Keratinocyte (primary cell): ENCODE measurements around the gene CARS1. TPM values are rescaled to one million over a fixed set of nuclear protein-coding genes. Genes with fewer than 3 reads are reported as not detected.

Experiments
- DNase-seq: peaks from one replicate; pipeline ENCODE4 v3.0.0-alpha.2; 2011; ENCODE audit warnings: low read depth, missing footprints, low spot score
- FAIRE-seq: peaks from 2 replicates; lab custom pipeline; 2011; peaks lifted over from hg19 to GRCh38; lab: Jason Lieb, UNC
- H2AFZ ChIP-seq: 2 replicates; pipeline ENCODE4 v1.6.0; 2012; ENCODE audit warnings: low read length, control low read depth, inconsistent platforms; ENCODE audit not compliant: control insufficient read depth
- H3K27ac ChIP-seq: 2 replicates; pipeline ENCODE4 v1.5.1; 2011; ENCODE audit warnings: low read length; ENCODE audit not compliant: control insufficient read depth, insufficient read depth
- H3K27me3 ChIP-seq: 3 replicates; pipeline ENCODE4 v1.6.0; 2011; ENCODE audit warnings: low read length; ENCODE audit not compliant: control insufficient read depth, insufficient read depth; ENCODE audit errors: extremely low read depth
- H3K36me3 ChIP-seq, 2 experiments: 2 replicates in 1 of 2; 3 replicates in 1 of 2; pipeline ENCODE4 v1.5.1; 2011; ENCODE audit warnings: low read length in 2 of 2, mild to moderate bottlenecking in 1 of 2; ENCODE audit not compliant: control insufficient read depth in 2 of 2, insufficient read depth in 2 of 2; ENCODE audit errors: extremely low read depth in 1 of 2
- H3K4me1 ChIP-seq: 3 replicates; pipeline ENCODE4 v1.5.1; 2011; ENCODE audit warnings: low read length; ENCODE audit not compliant: control insufficient read depth, insufficient read depth; ENCODE audit errors: extremely low read depth
- H3K4me2 ChIP-seq: 3 replicates; pipeline ENCODE4 v1.6.0; 2011; ENCODE audit warnings: low read depth, low read length; ENCODE audit not compliant: control insufficient read depth, insufficient read depth; ENCODE audit errors: extremely low read depth
- H3K4me3 ChIP-seq, 3 experiments: fragments of 200-600 bp in 1 of 3; sonication (generic) in 1 of 3; 2 replicates in 2 of 3; 3 replicates in 1 of 3; pipeline ENCODE4 v1.5.1; 2011 to 2016; ENCODE audit warnings: low read length in 3 of 3, mild to moderate bottlenecking in 3 of 3, control low read depth in 2 of 3, inconsistent platforms in 1 of 3, low read depth in 1 of 3, mixed read lengths in 1 of 3, mixed run types in 1 of 3, moderate library complexity in 1 of 3; ENCODE audit not compliant: control insufficient read depth in 2 of 3, insufficient read depth in 2 of 3; ENCODE audit errors: extremely low read depth in 1 of 3
- H3K79me2 ChIP-seq: 2 replicates; pipeline ENCODE4 v1.6.0; 2012; ENCODE audit warnings: low read length; ENCODE audit not compliant: control insufficient read depth, insufficient read depth
- H3K9ac ChIP-seq: 3 replicates; pipeline ENCODE4 v1.6.0; 2011; ENCODE audit warnings: low read length; ENCODE audit not compliant: control insufficient read depth, insufficient read depth; ENCODE audit errors: extremely low read depth
- H3K9me1 ChIP-seq: 3 replicates; pipeline ENCODE4 v1.6.0; 2011; ENCODE audit warnings: low read length; ENCODE audit not compliant: control insufficient read depth, insufficient read depth; ENCODE audit errors: extremely low read depth
- H3K9me3 ChIP-seq: 2 replicates; pipeline ENCODE4 v1.5.1; 2012; ENCODE audit warnings: low read depth, low read length; ENCODE audit not compliant: control insufficient read depth
- H4K20me1 ChIP-seq: 3 replicates; pipeline ENCODE4 v1.6.0; 2011; ENCODE audit warnings: low read length; ENCODE audit not compliant: control insufficient read depth, insufficient read depth; ENCODE audit errors: extremely low read depth
- CTCF ChIP-seq, 3 experiments: IDR thresholded peaks in 1 of 3; conservative IDR thresholded peaks in 1 of 3; optimal IDR thresholded peaks in 1 of 3; 2 replicates in 2 of 3; 3 replicates in 1 of 3; pipeline versions ENCODE3 to v1.5.1; 2011; ENCODE audit warnings: low read length in 3 of 3, mild to moderate bottlenecking in 3 of 3, moderate library complexity in 2 of 3, control low read depth in 1 of 3, inconsistent platforms in 1 of 3; ENCODE audit not compliant: insufficient read depth in 2 of 3; ENCODE audit errors: extremely low read depth in 1 of 3
- EZH2 ChIP-seq: IDR thresholded peaks from one replicate; pipeline ENCODE4 v1.6.1; 2012; ENCODE audit warnings: inconsistent platforms, mild to moderate bottlenecking, low read length, moderate library complexity
- dilution Hi-C: fragments of 300-500 bp; cut with MboI; formaldehyde crosslinking; loops from one replicate; pipeline ENCODE4 v1.7.0; 2020; ENCODE audit warnings: low sequenced_read_pairs; ENCODE audit not compliant: extremely low pct_ligation_motif_present
- polyA plus RNA-seq, 5 experiments: library from polyadenylated mRNA; depleted of rRNA in 3 of 5; stranded (reverse) in 3 of 5; stranded (forward) in 1 of 5; unstranded in 1 of 5; fragments of >200 nt; gene quantifications; 1 replicate in 1 of 5; 2 replicates in 3 of 5; 3 replicates in 1 of 5; pipeline versions ENCODE4 v1.2.1 to v1.2.3, GENCODE V29; 2011 to 2012; ENCODE audit warnings: missing spikeins in 2 of 5, low read depth in 1 of 5, low replicate concordance in 1 of 5

Gene CARS1
- polyA plus RNA-seq, 1 donor (not counting 4 experiments of a cell fraction or from before 2014, with no cell fraction given) = 60.7 TPM

DNA sequence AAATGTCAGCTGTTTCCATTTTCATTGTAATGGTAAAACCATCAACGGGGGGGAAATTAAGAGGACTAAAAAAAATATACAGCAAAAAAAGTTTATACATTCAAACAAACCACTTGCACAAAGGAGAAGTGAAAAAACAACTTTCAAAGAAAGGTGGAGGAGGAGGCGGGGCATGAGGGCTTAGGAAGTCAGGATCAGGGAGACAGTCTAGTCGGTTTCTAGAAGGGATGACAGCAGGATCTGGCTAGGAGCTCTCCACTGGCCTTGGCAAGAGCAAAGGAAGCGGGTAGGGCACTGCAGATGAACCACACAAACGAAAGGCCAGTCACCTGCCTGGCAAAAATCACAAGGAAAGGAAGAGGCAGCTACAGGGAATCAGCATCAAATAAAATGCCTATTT lies 96.1 kb downstream of the CARS1 start:
- dilution Hi-C loops = no loop called here
- Histone ChIP-seq H3K9ac (no peak overlapping the region), H3K4me2 (no peak overlapping the region), H4K20me1 (peaks cover 4% of the 10 kb centered on the region), H2AFZ (no peak overlapping the region), H3K4me1 (peaks cover 9% of the 10 kb centered on the region), H3K27me3 (no peaks in the 10 kb centered on the region), H3K36me3 (peaks cover 48 to 49% of the 10 kb centered on the region in 2 experiments), H3K79me2 (peaks cover 41% of the 10 kb centered on the region), H3K4me3 (no peak overlapping the region), H3K9me3 (no peaks in the 10 kb centered on the region), H3K9me1 (peaks cover 4% of the 10 kb centered on the region), H3K27ac (no peak overlapping the region)
- FAIRE-seq (no peak), DNase-seq (no peak)
- TF ChIP-seq CTCF (optimal IDR thresholded peaks at IDR 0.05 in 1 of 3, IDR thresholded peaks at IDR 0.05 in 1 of 3, conservative IDR thresholded peaks at IDR 0.05 in 1 of 3; ENCODE audit: extremely low read depth in 1 of 3, insufficient read depth in 2 of 3, low read length in 3 of 3) (no peak), EZH2 (no peak)

DNA sequence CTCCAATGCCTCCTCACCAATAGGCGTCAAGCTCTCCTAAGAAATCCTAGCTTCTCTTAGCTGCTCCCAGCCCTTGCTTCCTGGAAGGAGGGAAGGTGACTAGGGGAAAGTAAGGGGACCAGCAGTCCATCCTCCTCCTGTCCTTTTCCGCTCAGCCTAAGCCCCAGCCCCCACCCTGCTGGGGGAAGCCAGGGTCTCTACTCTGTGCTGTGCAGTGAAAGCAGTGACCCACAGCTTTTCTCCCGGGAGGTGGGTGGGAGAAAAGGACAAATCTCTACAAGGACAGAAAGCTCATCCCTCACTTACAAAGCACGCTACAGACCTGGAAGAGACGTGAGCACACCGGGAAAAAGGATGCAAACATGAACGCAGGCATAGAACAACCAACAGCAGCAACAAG lies 97.1 kb downstream of the CARS1 start:
- no peak overlapping the region for H2AFZ ChIP-seq
- H3K9ac ChIP-seq = no peak overlapping the region
- FAIRE-seq (no peak), DNase-seq (no peak)
- peaks cover 4% of the 10 kb centered on the region for H4K20me1 ChIP-seq
- H3K4me2 ChIP-seq = no peak overlapping the region
- H3K9me1 ChIP-seq = peaks cover 4% of the 10 kb centered on the region
- peaks cover 9% of the 10 kb centered on the region for H3K4me1 ChIP-seq
- no peaks in the 10 kb centered on the region for H3K9me3 ChIP-seq
- H3K27me3 ChIP-seq = no peaks in the 10 kb centered on the region
- dilution Hi-C loops = no loop called here
- no peak for TF ChIP-seq EZH2
- TF ChIP-seq CTCF (optimal IDR thresholded peaks at IDR 0.05 in 1 of 3, IDR thresholded peaks at IDR 0.05 in 1 of 3, conservative IDR thresholded peaks at IDR 0.05 in 1 of 3; ENCODE audit: extremely low read depth in 1 of 3, insufficient read depth in 2 of 3, low read length in 3 of 3) = no peak
- H3K4me3 ChIP-seq = no peak overlapping the region
- peaks cover 38% of the 10 kb centered on the region for H3K79me2 ChIP-seq
- peaks cover 50 to 54% of the 10 kb centered on the region in 2 experiments for H3K36me3 ChIP-seq
- H3K27ac ChIP-seq = no peak overlapping the region
